Astrocyte of the spinal cord (primary cell): ENCODE data around the gene LRRC4.

ENCODE experiments used
- DNase-seq: peaks from one replicate; pipeline ENCODE4 v3.0.0; 2011; ENCODE audit warnings: low read depth, low spot score
- H3K4me3 ChIP-seq: 2 replicates; pipeline ENCODE4 v1.5.1; 2011; ENCODE audit warnings: low read depth, mild to moderate bottlenecking, low read length, moderate library complexity
- in situ Hi-C: cut with HindIII; loops from 2 replicates; pipeline ENCODE4 v1.10.0; 2017; ENCODE audit warnings: low sequenced_read_pairs
- TF ChIP-seq, protein P1 (sequence below): IDR thresholded peaks from 2 replicates; pipeline ENCODE4 v1.5.1; 2012; ENCODE audit warnings: low read depth, mild to moderate bottlenecking, low read length, inconsistent platforms

LRRC4 gene

DNA sequence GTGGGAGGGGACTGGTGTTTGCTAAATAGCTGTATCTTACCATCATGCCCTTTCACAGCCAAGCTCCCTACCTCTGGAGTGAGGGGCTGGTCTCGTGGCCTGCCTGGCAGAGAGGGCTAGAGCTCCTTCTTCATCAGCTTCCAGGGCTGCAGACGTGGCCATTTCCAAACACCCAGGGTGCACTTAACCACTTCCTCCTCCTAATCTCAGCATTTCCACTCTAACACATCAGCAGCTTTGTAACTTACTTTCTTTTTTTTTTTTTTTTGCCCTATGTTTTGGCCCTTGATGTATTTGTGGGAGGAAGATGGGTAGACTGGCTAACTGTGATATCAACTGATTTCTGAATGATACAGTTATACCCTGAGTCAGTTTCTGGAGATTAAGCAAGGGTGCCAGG is 27.4 kb downstream of the LRRC4 start:
- in situ Hi-C loops = no loop called here
- no peak overlapping the region for H3K4me3 ChIP-seq
- DNase-seq = no peak
- TF ChIP-seq, protein P1, sequence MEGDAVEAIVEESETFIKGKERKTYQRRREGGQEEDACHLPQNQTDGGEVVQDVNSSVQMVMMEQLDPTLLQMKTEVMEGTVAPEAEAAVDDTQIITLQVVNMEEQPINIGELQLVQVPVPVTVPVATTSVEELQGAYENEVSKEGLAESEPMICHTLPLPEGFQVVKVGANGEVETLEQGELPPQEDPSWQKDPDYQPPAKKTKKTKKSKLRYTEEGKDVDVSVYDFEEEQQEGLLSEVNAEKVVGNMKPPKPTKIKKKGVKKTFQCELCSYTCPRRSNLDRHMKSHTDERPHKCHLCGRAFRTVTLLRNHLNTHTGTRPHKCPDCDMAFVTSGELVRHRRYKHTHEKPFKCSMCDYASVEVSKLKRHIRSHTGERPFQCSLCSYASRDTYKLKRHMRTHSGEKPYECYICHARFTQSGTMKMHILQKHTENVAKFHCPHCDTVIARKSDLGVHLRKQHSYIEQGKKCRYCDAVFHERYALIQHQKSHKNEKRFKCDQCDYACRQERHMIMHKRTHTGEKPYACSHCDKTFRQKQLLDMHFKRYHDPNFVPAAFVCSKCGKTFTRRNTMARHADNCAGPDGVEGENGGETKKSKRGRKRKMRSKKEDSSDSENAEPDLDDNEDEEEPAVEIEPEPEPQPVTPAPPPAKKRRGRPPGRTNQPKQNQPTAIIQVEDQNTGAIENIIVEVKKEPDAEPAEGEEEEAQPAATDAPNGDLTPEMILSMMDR = no peak

DNA sequence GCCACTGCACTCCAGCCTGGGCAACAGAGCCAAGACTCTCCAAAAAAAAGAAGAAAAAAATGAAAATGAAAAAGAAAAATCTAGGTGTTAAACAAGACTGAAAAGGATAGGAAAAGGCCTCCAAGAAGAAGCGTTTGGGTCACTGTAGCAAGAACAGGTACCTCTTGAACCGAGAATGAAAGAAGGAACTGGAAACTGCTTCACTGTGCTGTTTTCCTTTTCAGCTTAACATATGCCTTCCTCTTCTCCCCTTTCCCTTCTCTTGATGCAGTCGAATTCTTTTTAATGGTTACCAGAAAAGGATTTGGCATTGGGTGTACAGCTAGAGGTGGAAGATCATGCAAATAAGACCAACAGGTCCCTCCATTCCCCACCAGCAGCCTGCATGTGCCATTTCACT is 28.1 kb downstream of the LRRC4 start:
- in situ Hi-C loops = no loop called here
- no peak overlapping the region for H3K4me3 ChIP-seq
- TF ChIP-seq, protein P1 = no peak
- no peak for DNase-seq

DNA sequence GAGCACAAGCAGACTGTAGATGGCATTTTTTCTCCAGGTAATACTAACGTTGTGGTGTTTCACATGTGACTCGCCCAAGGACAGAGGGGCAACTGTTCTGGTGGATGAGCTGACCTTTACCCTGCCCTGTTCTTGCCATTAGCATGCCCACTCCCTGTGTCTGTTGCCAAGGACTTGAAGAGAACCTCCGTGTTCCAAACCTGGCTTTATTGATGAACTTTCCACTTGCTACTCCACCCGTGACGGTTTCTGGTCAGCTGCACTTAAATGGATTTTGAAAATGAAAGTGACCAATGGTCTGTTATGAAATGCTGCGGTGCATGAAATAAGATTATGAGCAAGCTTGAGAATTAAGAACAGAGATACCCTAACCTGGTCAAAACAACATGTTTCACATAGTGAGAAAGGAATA is 30.4 kb downstream of the LRRC4 start:
- in situ Hi-C loops = no loop called here
- DNase-seq = no peak
- H3K4me3 ChIP-seq = no peak overlapping the region
- TF ChIP-seq, protein P1 = no peak

GRCh38 chr7:128000048-128000447 is 31.2 kb downstream of the LRRC4 start:
- H3K4me3 ChIP-seq = no peak overlapping the region
- TF ChIP-seq, protein P1 = no peak
- in situ Hi-C loops = no loop called here
- no peak for DNase-seq

DNA sequence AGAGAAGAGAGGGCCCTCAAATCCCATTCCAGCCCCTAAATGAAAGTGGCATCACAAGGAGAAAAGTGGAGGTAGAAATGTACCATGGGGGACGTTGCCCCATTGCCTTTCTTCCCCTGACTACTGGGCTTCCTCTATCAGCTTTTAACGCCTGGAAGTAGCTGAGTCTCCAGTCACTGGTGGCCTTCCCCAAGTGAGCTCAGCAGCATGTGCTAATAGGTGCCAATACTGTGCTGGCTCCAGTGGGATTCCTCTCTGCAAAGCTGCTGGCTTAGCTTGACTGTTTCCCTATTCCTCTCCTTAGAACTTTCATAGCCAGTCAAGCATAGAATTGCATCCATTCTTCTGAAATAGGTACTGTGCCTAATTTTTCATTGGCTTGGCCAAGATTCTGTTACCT is 32.6 kb downstream of the LRRC4 start:
- no peak overlapping the region for H3K4me3 ChIP-seq
- no peak for DNase-seq
- in situ Hi-C loops = no loop called here
- TF ChIP-seq, protein P1 = no peak

- no peak overlapping the region for H3K4me3 ChIP-seq
- TF ChIP-seq, protein P1 = no peak
- in situ Hi-C loops = no loop called here
- DNase-seq = no peak
Observed at GRCh38 chr7:127997226-127997922, 33.9 kb downstream of the LRRC4 start.
